H1 (cell line): Measurements from ENCODE around the gene GTF2A1. TPM values are rescaled to one million over a fixed set of nuclear protein-coding genes. Genes with fewer than 3 reads are reported as not detected.
"Not testable (repeated sequence)": the region's sequence is repeated elsewhere in the genome, so short reads cannot be mapped to it uniquely, and the experiment has no call there.

Source experiments
- CTCF ChIA-PET: fragments of 300-600 bp; sonication (Branson Sonifier 250); formaldehyde crosslinking; loops from one replicate; lab custom pipeline; 2021; ENCODE audit not compliant: partially characterized antibody; lab: Charles Lee
- POLR2A ChIA-PET: fragments of 300-600 bp; sonication (Branson Sonifier 250); formaldehyde crosslinking; loops from one replicate; lab custom pipeline; 2021; ENCODE audit warnings: inconsistent platforms; ENCODE audit not compliant: partially characterized antibody; lab: Charles Lee
- DNase-seq, 2 experiments: peaks; one replicate each; pipeline versions ENCODE4 v3.0.0 to v3.0.0-alpha.2; 2010 to 2022; ENCODE audit warnings: low spot score in 2 of 2, low read depth in 1 of 2, mixed read lengths in 1 of 2
- FAIRE-seq: peaks from 2 replicates; lab custom pipeline; 2011; peaks lifted over from hg19 to GRCh38; lab: Jason Lieb, UNC
- H2AFZ ChIP-seq: 2 replicates; pipeline ENCODE4 v1.8.1; 2012; ENCODE audit warnings: low read length, inconsistent platforms
- H2AK5ac ChIP-seq: 2 replicates; pipeline ENCODE4 v1.6.1; 2013; ENCODE audit warnings: low read depth, low read length
- H2BK120ac ChIP-seq: replicated peaks from 2 replicates; pipeline ENCODE3; 2013; ENCODE audit warnings: low read depth, low read length, inconsistent platforms
- H2BK12ac ChIP-seq: 2 replicates; pipeline ENCODE4 v1.6.1; 2013; ENCODE audit warnings: low read depth, low read length
- H2BK15ac ChIP-seq: 2 replicates; pipeline ENCODE4 v1.6.1; 2013; ENCODE audit warnings: low read length
- H2BK20ac ChIP-seq: 2 replicates; pipeline ENCODE4 v1.6.1; 2013; ENCODE audit warnings: low read length
- H2BK5ac ChIP-seq: 2 replicates; pipeline ENCODE4 v1.6.1; 2013; ENCODE audit warnings: low read depth, low read length
- H3K14ac ChIP-seq: 2 replicates; pipeline ENCODE4 v1.6.1; 2013; ENCODE audit warnings: inconsistent platforms; ENCODE audit not compliant: insufficient read length
- H3K18ac ChIP-seq: 2 replicates; pipeline ENCODE4 v1.6.1; 2013; ENCODE audit warnings: low read length; ENCODE audit errors: extremely low read depth
- H3K23ac ChIP-seq: 2 replicates; pipeline ENCODE4 v1.6.1; 2013; ENCODE audit warnings: inconsistent platforms; ENCODE audit not compliant: insufficient read length
- H3K23me2 ChIP-seq: 2 replicates; pipeline ENCODE4 v1.6.1; 2013; ENCODE audit warnings: low read depth, low read length
- H3K27ac ChIP-seq: 2 replicates; pipeline ENCODE4 v1.6.1; 2011; ENCODE audit warnings: low read depth, low read length, inconsistent platforms
- H3K27me3 ChIP-seq, 4 experiments: replicated peaks in 1 of 4; 1 replicate in 1 of 4; 2 replicates in 3 of 4; pipeline versions ENCODE4 v1.6.1 to v1.8.1; 2011 to 2013; ENCODE audit warnings: low read length in 3 of 4, mild to moderate bottlenecking in 3 of 4, inconsistent platforms in 2 of 4, mixed read lengths in 2 of 4, moderate library complexity in 1 of 4; ENCODE audit not compliant: control insufficient read depth in 3 of 4, insufficient read depth in 3 of 4; ENCODE audit errors: extremely low read depth in 1 of 4
- H3K36me3 ChIP-seq, 4 experiments: 2 replicates each; pipeline versions ENCODE4 v1.6.1 to v1.8.1; 2011 to 2013; ENCODE audit warnings: mild to moderate bottlenecking in 4 of 4, low read length in 3 of 4, moderate library complexity in 2 of 4, control low read depth in 1 of 4, inconsistent platforms in 1 of 4; ENCODE audit not compliant: insufficient read depth in 4 of 4, control insufficient read depth in 2 of 4
- H3K4ac ChIP-seq: replicated peaks from 2 replicates; pipeline ENCODE3; 2013; ENCODE audit warnings: low read length, low read depth, mixed read lengths, inconsistent platforms; ENCODE audit not compliant: insufficient read length
- H3K4me1 ChIP-seq, 4 experiments: replicated peaks in 1 of 4; 1 replicate in 1 of 4; 2 replicates in 3 of 4; pipeline versions ENCODE4 v1.6.1 to v1.8.1; 2011 to 2013; ENCODE audit warnings: low read length in 3 of 4, inconsistent platforms in 2 of 4, mixed read lengths in 1 of 4; ENCODE audit not compliant: insufficient read depth in 4 of 4, control insufficient read depth in 3 of 4
- H3K4me2 ChIP-seq, 2 experiments: 2 replicates each; pipeline versions ENCODE4 v1.6.1 to v1.8.1; 2011 to 2013; ENCODE audit warnings: low read depth in 2 of 2, low read length in 2 of 2, control low read depth in 1 of 2, inconsistent platforms in 1 of 2, mild to moderate bottlenecking in 1 of 2; ENCODE audit not compliant: insufficient read depth in 1 of 2
- H3K4me3 ChIP-seq, 4 experiments: fragments of 200-600, 300-600 bp in 1 of 4; sonication (generic), shearing (Covaris generic), sonication (Bioruptor Twin) in 1 of 4; 2 replicates each; pipeline versions ENCODE4 v1.5.1 to v1.8.1; 2011 to 2016; ENCODE audit warnings: low read length in 4 of 4, low read depth in 3 of 4, control low read depth in 2 of 4, inconsistent platforms in 2 of 4, mild to moderate bottlenecking in 2 of 4, mixed read lengths in 1 of 4, moderate library complexity in 1 of 4; ENCODE audit not compliant: insufficient read depth in 2 of 4; ENCODE audit errors: extremely low read depth in 1 of 4
- H3K56ac ChIP-seq: replicated peaks from 2 replicates; pipeline ENCODE3; 2013; ENCODE audit warnings: low read depth, mild to moderate bottlenecking, mixed read lengths, low read length, inconsistent platforms; ENCODE audit not compliant: insufficient read length
- H3K79me1 ChIP-seq: 2 replicates; pipeline ENCODE4 v1.6.1; 2013; ENCODE audit warnings: low read depth, low read length, control low read depth
- H3K79me2 ChIP-seq, 2 experiments: 2 replicates each; pipeline versions ENCODE4 v1.6.1 to v1.8.1; 2012 to 2013; ENCODE audit warnings: low read length in 2 of 2, mild to moderate bottlenecking in 2 of 2, inconsistent platforms in 1 of 2; ENCODE audit not compliant: insufficient read depth in 2 of 2, control insufficient read depth in 1 of 2
- H3K9ac ChIP-seq, 4 experiments: replicated peaks in 1 of 4; 1 replicate in 1 of 4; 2 replicates in 3 of 4; pipeline versions ENCODE4 v1.6.1 to v1.8.1; 2011 to 2013; ENCODE audit warnings: low read depth in 3 of 4, low read length in 3 of 4, control low read depth in 2 of 4, mild to moderate bottlenecking in 2 of 4, moderate library complexity in 2 of 4, inconsistent platforms in 1 of 4; ENCODE audit errors: extremely low read depth in 1 of 4
- H3K9me3 ChIP-seq, 2 experiments: 2 replicates each; pipeline versions ENCODE4 v1.6.1 to v1.8.1; 2012 to 2013; ENCODE audit warnings: mild to moderate bottlenecking in 2 of 2, moderate library complexity in 2 of 2, control low read depth in 1 of 2, inconsistent platforms in 1 of 2, low read depth in 1 of 2, low read length in 1 of 2, mixed read lengths in 1 of 2; ENCODE audit not compliant: insufficient read depth in 2 of 2
- H4K20me1 ChIP-seq, 2 experiments: replicated peaks in 1 of 2; 2 replicates each; pipeline versions ENCODE3 to v1.8.1; 2011 to 2013; ENCODE audit warnings: inconsistent platforms in 2 of 2, low read length in 2 of 2, mild to moderate bottlenecking in 1 of 2; ENCODE audit not compliant: insufficient read depth in 2 of 2, control insufficient read depth in 1 of 2
- H4K5ac ChIP-seq: 2 replicates; pipeline ENCODE4 v1.6.1; 2013; ENCODE audit warnings: low read length, low read depth, mixed read lengths, inconsistent platforms; ENCODE audit not compliant: insufficient read length
- H4K8ac ChIP-seq: 2 replicates; pipeline ENCODE4 v1.8.0; 2013; ENCODE audit warnings: mild to moderate bottlenecking, moderate library complexity, low read length, inconsistent platforms; ENCODE audit not compliant: insufficient read depth; ENCODE audit errors: extremely low read depth
- H4K91ac ChIP-seq: replicated peaks from 2 replicates; pipeline ENCODE3; 2013; ENCODE audit warnings: low read length, mixed read lengths, inconsistent platforms; ENCODE audit not compliant: insufficient read length
- WGBS, 2 experiments: shearing (Covaris generic) in 1 of 2; methylation state at CpG; one replicate each; pipeline versions ENCODE4 v1.1.6 to v1.1.7; 2013 to 2015; ENCODE audit warnings: low lambda C conversion rate in 2 of 2, mixed read lengths in 2 of 2, inconsistent platforms in 1 of 2, low coverage in 1 of 2, missing lambda C conversion rate in 1 of 2; ENCODE audit not compliant: insufficient replicate concordance in 2 of 2, insufficient coverage in 1 of 2, insufficient read length in 1 of 2; ENCODE audit errors: extremely low coverage in 1 of 2, missing lambda C conversion rate in 1 of 2; 5-methylcytosine and 5-hydroxymethylcytosine counted together
- polyA plus RNA-seq, 7 experiments: library from polyadenylated mRNA; depleted of rRNA in 3 of 7; stranded (reverse) in 5 of 7; unstranded in 2 of 7; fragments of >200 nt in 5 of 7; fragments of 200-250 nt in 2 of 7; gene quantifications; 1 replicate in 5 of 7; 2 replicates in 1 of 7; 4 replicates in 1 of 7; pipeline versions ENCODE4 v1.2.1 to v1.2.3, GENCODE V29; 2011 to 2013; ENCODE audit warnings: missing spikeins in 2 of 7, mixed read lengths in 2 of 7
- total RNA-seq: library from RNA; stranded (reverse); fragmentation: NEBNext Ultra II Directional; extraction: Animal tissue kit (Norgen Biotek cat#: 25700); gene quantifications from 2 replicates; pipeline ENCODE4 v1.2.1, GENCODE V29; 2021

The GTF2A1 gene
- total and polyA plus RNA-seq, 2 of the 8 experiments (the other 6 are each of a cell fraction or from before 2014, with no cell fraction given), result 24.1 to 57.8 TPM

DNA sequence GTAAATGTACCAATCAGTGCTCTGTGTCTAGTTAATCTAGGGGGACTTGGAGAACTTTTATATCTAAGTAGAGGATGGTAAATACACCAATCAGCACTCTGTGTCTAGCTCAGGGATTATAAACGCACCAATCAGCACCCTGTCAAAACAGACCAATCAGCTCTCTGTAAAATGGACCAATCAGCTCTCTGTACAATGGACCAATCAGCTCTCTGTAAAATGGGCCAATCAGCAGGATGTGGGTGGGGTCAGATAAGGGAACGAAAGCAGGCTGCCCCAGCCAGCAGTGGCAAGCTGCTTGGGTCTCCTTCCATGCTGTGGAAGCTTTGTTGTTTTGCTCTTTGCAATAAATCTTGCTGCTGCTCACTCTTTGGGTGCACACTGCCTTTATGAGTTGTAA is 16.1 kb upstream of the GTF2A1 start:
- not testable (repeated sequence) for H3K27me3 ChIP-seq, H3K23ac ChIP-seq, H3K9ac ChIP-seq, FAIRE-seq, H2AFZ ChIP-seq, H4K20me1 ChIP-seq, H2BK5ac ChIP-seq, H3K4me2 ChIP-seq, H2BK15ac ChIP-seq, H3K4me1 ChIP-seq, H3K4me3 ChIP-seq, DNase-seq, H3K36me3 ChIP-seq, H3K27ac ChIP-seq, H4K5ac ChIP-seq, H3K14ac ChIP-seq, H3K18ac ChIP-seq, H2BK20ac ChIP-seq, H2BK120ac ChIP-seq, H3K56ac ChIP-seq, H4K91ac ChIP-seq, H3K4ac ChIP-seq, H2BK12ac ChIP-seq, H3K9me3 ChIP-seq, H3K23me2 ChIP-seq, H3K79me1 ChIP-seq, H3K79me2 ChIP-seq, H2AK5ac ChIP-seq, H4K8ac ChIP-seq
- WGBS, 2 experiments, result 95% methylated on average over 2 of the region's 2 CpGs; no CpG with 5 or more reads in 1 of the 2 experiments
- CTCF ChIA-PET, result interaction anchor here (0.7 to 2.8 kb wide), 4 partner anchors 16 to 1033 kb away, joined by 3 to 11 read pairs (median 4); no protein-coding TSS in a partner anchor
- POLR2A ChIA-PET, result interaction anchor here (1.0 to 2.2 kb wide), 3 partner anchors 15 to 20 kb away, joined by 3 to 15 read pairs (median 4); partner anchors contain the start of gene GTF2A1
